ENCODE data around the gene MPDU1.

DNA sequence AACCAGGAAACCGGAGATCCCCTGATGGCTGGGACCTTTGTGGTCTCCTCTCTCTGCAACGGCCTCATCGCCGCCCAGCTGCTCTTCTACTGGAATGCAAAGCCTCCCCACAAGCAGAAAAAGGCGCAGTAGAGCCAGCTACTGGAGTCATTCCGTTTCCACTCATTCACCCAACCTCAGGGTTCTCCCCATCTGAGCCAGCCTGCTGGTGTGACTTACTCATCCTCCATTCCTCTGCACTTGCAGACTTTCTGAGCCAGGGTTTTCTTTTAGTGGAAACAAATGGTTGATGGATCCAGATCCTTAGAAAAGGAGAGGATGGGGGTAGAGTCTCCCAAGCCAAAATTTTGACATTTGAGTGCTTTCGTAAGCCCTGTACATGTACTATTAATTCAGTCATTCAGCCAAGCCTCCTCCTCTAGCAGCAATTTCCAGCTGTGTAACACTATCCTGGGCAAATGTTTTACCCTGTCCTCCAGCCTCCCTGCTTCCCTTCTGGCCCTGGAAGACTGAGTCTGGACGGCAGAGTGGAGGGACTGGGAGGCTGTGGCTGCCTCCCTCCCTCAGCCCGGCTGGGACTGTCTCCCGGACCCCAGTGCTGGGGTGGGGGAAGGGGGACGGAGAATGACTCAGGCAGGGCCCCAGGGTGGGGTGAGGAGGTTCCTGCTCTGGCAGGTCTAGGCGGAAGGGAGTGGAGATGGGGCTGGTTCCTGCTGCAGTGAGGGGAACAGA, 3.9 kb downstream of the MPDU1 start:
- TF ChIP-seq JUND (IDR thresholded peaks at IDR 0.05), result no peak
- TF ChIP-seq, protein P1, sequence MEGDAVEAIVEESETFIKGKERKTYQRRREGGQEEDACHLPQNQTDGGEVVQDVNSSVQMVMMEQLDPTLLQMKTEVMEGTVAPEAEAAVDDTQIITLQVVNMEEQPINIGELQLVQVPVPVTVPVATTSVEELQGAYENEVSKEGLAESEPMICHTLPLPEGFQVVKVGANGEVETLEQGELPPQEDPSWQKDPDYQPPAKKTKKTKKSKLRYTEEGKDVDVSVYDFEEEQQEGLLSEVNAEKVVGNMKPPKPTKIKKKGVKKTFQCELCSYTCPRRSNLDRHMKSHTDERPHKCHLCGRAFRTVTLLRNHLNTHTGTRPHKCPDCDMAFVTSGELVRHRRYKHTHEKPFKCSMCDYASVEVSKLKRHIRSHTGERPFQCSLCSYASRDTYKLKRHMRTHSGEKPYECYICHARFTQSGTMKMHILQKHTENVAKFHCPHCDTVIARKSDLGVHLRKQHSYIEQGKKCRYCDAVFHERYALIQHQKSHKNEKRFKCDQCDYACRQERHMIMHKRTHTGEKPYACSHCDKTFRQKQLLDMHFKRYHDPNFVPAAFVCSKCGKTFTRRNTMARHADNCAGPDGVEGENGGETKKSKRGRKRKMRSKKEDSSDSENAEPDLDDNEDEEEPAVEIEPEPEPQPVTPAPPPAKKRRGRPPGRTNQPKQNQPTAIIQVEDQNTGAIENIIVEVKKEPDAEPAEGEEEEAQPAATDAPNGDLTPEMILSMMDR (IDR thresholded peaks at IDR 0.05; ENCODE audit: low read depth, low read length, missing input control), result no peak
- TF ChIP-seq HNF4G (IDR thresholded peaks at IDR 0.05), result no peak
- TF ChIP-seq YY1 (IDR thresholded peaks at IDR 0.05), result no peak
- TF ChIP-seq TAF1 (conservative IDR thresholded peaks at IDR 0.05), result no peak
- TF ChIP-seq, protein P2, sequence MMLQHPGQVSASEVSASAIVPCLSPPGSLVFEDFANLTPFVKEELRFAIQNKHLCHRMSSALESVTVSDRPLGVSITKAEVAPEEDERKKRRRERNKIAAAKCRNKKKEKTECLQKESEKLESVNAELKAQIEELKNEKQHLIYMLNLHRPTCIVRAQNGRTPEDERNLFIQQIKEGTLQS (IDR thresholded peaks at IDR 0.05), result no peak
- TF ChIP-seq, protein P3, sequence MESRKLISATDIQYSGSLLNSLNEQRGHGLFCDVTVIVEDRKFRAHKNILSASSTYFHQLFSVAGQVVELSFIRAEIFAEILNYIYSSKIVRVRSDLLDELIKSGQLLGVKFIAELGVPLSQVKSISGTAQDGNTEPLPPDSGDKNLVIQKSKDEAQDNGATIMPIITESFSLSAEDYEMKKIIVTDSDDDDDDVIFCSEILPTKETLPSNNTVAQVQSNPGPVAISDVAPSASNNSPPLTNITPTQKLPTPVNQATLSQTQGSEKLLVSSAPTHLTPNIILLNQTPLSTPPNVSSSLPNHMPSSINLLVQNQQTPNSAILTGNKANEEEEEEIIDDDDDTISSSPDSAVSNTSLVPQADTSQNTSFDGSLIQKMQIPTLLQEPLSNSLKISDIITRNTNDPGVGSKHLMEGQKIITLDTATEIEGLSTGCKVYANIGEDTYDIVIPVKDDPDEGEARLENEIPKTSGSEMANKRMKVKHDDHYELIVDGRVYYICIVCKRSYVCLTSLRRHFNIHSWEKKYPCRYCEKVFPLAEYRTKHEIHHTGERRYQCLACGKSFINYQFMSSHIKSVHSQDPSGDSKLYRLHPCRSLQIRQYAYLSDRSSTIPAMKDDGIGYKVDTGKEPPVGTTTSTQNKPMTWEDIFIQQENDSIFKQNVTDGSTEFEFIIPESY (IDR thresholded peaks at IDR 0.05), result no peak
- TF ChIP-seq, protein P4, sequence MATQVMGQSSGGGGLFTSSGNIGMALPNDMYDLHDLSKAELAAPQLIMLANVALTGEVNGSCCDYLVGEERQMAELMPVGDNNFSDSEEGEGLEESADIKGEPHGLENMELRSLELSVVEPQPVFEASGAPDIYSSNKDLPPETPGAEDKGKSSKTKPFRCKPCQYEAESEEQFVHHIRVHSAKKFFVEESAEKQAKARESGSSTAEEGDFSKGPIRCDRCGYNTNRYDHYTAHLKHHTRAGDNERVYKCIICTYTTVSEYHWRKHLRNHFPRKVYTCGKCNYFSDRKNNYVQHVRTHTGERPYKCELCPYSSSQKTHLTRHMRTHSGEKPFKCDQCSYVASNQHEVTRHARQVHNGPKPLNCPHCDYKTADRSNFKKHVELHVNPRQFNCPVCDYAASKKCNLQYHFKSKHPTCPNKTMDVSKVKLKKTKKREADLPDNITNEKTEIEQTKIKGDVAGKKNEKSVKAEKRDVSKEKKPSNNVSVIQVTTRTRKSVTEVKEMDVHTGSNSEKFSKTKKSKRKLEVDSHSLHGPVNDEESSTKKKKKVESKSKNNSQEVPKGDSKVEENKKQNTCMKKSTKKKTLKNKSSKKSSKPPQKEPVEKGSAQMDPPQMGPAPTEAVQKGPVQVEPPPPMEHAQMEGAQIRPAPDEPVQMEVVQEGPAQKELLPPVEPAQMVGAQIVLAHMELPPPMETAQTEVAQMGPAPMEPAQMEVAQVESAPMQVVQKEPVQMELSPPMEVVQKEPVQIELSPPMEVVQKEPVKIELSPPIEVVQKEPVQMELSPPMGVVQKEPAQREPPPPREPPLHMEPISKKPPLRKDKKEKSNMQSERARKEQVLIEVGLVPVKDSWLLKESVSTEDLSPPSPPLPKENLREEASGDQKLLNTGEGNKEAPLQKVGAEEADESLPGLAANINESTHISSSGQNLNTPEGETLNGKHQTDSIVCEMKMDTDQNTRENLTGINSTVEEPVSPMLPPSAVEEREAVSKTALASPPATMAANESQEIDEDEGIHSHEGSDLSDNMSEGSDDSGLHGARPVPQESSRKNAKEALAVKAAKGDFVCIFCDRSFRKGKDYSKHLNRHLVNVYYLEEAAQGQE (IDR thresholded peaks at IDR 0.05), result no peak
- TF ChIP-seq FOXA1 (IDR thresholded peaks at IDR 0.05), result no peak
- TF ChIP-seq FOXA2 (IDR thresholded peaks at IDR 0.05), result no peak
- no peak for TF ChIP-seq GABPA (IDR thresholded peaks at IDR 0.05 in 1 of 2, conservative IDR thresholded peaks at IDR 0.05 in 1 of 2)
- no peak for TF ChIP-seq RAD21 (IDR thresholded peaks at IDR 0.05)
- no peak for TF ChIP-seq SP1 (IDR thresholded peaks at IDR 0.05)
